Measurements from ENCODE around the gene XCL2.
A peak's percentile ranks its signal among the peaks of the same experiment; 100 is the strongest.
"Not testable (repeated sequence)": the region's sequence is repeated elsewhere in the genome, so short reads cannot be mapped to it uniquely, and the experiment has no call there.

XCL2 gene

GRCh38 chr1:168555508-168556046 lies 11.8 kb upstream of the XCL2 start:
- no peak for DNase-seq

- DNase-seq = no peak
These were observed 11.0 kb upstream of the XCL2 start for GRCh38 chr1:168554603-168555483.

- no peak for DNase-seq
These were observed 10.1 kb upstream of the XCL2 start for GRCh38 chr1:168553680-168554553.

GRCh38 chr1:168552961-168553360 lies 9.2 kb upstream of the XCL2 start:
- no peak for DNase-seq

GRCh38 chr1:168551688-168552087 lies 7.9 kb upstream of the XCL2 start:
- no peak for DNase-seq

GRCh38 chr1:168550971-168551370 lies 7.2 kb upstream of the XCL2 start:
- DNase-seq = no peak

GRCh38 chr1:168546553-168546895 lies 2.7 kb upstream of the XCL2 start:
- not testable (repeated sequence) for DNase-seq

GRCh38 chr1:168545678-168546552 lies 2.1 kb upstream of the XCL2 start:
- DNase-seq = not testable (repeated sequence)

- DNase-seq = not testable (repeated sequence)
These were observed 819 bp downstream of the XCL2 start for GRCh38 chr1:168542978-168543377.

- not testable (repeated sequence) for DNase-seq
These were observed 3.0 kb downstream of the XCL2 start for GRCh38 chr1:168540798-168541197.

GRCh38 chr1:168535536-168535935 lies 8.3 kb downstream of the XCL2 start:
- DNase-seq = no peak

- DNase-seq = no peak
These were observed 12.0 kb downstream of the XCL2 start for GRCh38 chr1:168531615-168532345.

GRCh38 chr1:168529518-168529917 lies 14.3 kb downstream of the XCL2 start:
- no peak for DNase-seq

GRCh38 chr1:168521401-168522000 lies 22.3 kb downstream of the XCL2 start:
- no peak for DNase-seq

- DNase-seq = no peak
These were observed 23.0 kb downstream of the XCL2 start for GRCh38 chr1:168520832-168521231.

- peak; percentile 26 for DNase-seq
These were observed 23.6 kb downstream of the XCL2 start for GRCh38 chr1:168520052-168520751.

GRCh38 chr1:168518813-168519212 lies 25.0 kb downstream of the XCL2 start:
- DNase-seq = no peak

- no peak for DNase-seq
These were observed 25.6 kb downstream of the XCL2 start for GRCh38 chr1:168518201-168518689.

GRCh38 chr1:168514455-168514854 lies 29.3 kb downstream of the XCL2 start:
- no peak for DNase-seq

- no peak for DNase-seq
These were observed 30.0 kb downstream of the XCL2 start for GRCh38 chr1:168513656-168514404.

Measured in stimulated activated naive CD4-positive, alpha-beta T cell treated with Interleukin-2 at 50 U/mL for 16 hours (primary cell).